Left ventricle myocardium inferior (tissue), 1 donor: Measurements from ENCODE around the gene NCAPG. TPM values are rescaled to one million over a fixed set of nuclear protein-coding genes. Genes with fewer than 3 reads are reported as not detected.

Experiments used
- DNase-seq: peaks from one replicate; pipeline ENCODE4 v3.0.0-alpha.2; 2020
- H3K27ac ChIP-seq: fragments of 200-600 bp; replicated peaks from 2 replicates; pipeline ENCODE4 v1.8.0; 2021
- H3K27me3 ChIP-seq: fragments of 200-600 bp; 2 replicates; pipeline ENCODE4 v1.8.0; 2021; ENCODE audit warnings: low read depth
- H3K36me3 ChIP-seq: fragments of 200-600 bp; 2 replicates; pipeline ENCODE4 v1.8.0; 2021
- H3K4me1 ChIP-seq: fragments of 200-600 bp; 2 replicates; pipeline ENCODE4 v1.8.0; 2021
- H3K4me3 ChIP-seq: fragments of 200-600 bp; 2 replicates; pipeline ENCODE4 v1.8.0; 2021; ENCODE audit warnings: mild to moderate bottlenecking, moderate library complexity
- H3K9me3 ChIP-seq: fragments of 200-600 bp; replicated peaks from 2 replicates; pipeline ENCODE4 v1.8.0; 2021
- CTCF ChIP-seq: fragments of 200-600 bp; IDR thresholded peaks from 2 replicates; pipeline ENCODE4 v1.8.0; 2021; ENCODE audit warnings: antibody characterized with exemption, mild to moderate bottlenecking, borderline replicate concordance
- intact Hi-C: fragments of 100-400 bp; cut with micrococcal nuclease; formaldehyde crosslinking; loops from one replicate; pipeline ENCODE4 v1.11.0; 2022
- total RNA-seq: library from RNA; stranded (reverse); fragmentation: NEBNext Ultra II Directional; extraction: Animal tissue kit (Norgen Biotek cat#: 25700); gene quantifications from one replicate; pipeline ENCODE4 v1.2.1, GENCODE V29; 2021
- donor health status: DM: no; HTN: yes; CAD: no; lungs with severe emphysema.

The NCAPG gene
- total RNA-seq, 1 donor from 2014 or later, result 0.38 TPM

GRCh38 chr4:17771284-17771908, 39.4 kb upstream of the NCAPG start:
- Histone ChIP-seq H3K4me3 (no peak overlapping the region), H3K27me3 (peaks cover 7% of the 10 kb centered on the region), H3K4me1 (no peaks in the 10 kb centered on the region), H3K27ac (no peak overlapping the region), H3K36me3 (no peaks in the 10 kb centered on the region), H3K9me3 (peaks cover 6% of the 10 kb centered on the region)
- DNase-seq, result no peak
- no peak for TF ChIP-seq CTCF
- intact Hi-C loops, result no loop called here

- no peaks in the 10 kb centered on the region for H3K4me1 ChIP-seq
- H3K4me3 ChIP-seq, result no peak overlapping the region
- DNase-seq, result no peak
- intact Hi-C loops, result no loop called here
- no peaks in the 10 kb centered on the region for H3K36me3 ChIP-seq
- H3K27ac ChIP-seq, result no peak overlapping the region
- H3K9me3 ChIP-seq, result no peaks in the 10 kb centered on the region
- TF ChIP-seq CTCF, result no peak
- H3K27me3 ChIP-seq, result peaks cover 4% of the 10 kb centered on the region
Measured at GRCh38 chr4:17773135-17773698, 37.6 kb upstream of the NCAPG start.

GRCh38 chr4:17778431-17778830, 32.3 kb upstream of the NCAPG start:
- DNase-seq, result no peak
- Histone ChIP-seq H3K4me3 (no peak overlapping the region), H3K27ac (no peak overlapping the region), H3K27me3 (peaks cover 43% of the 10 kb centered on the region), H3K9me3 (no peaks in the 10 kb centered on the region), H3K4me1 (peaks cover 21% of the 10 kb centered on the region), H3K36me3 (no peaks in the 10 kb centered on the region)
- TF ChIP-seq CTCF, result no peak
- intact Hi-C loops, result no loop called here

GRCh38 chr4:17780501-17781299, 30.1 kb upstream of the NCAPG start:
- DNase-seq, result no peak
- intact Hi-C loops, result no loop called here
- Histone ChIP-seq H3K9me3 (no peaks in the 10 kb centered on the region), H3K4me1 (peaks cover 21% of the 10 kb centered on the region), H3K36me3 (no peaks in the 10 kb centered on the region), H3K27ac (no peak overlapping the region), H3K4me3 (peak overlapping the region; percentile 65), H3K27me3 (peaks cover 43% of the 10 kb centered on the region)
- no peak for TF ChIP-seq CTCF

- Histone ChIP-seq H3K9me3 (no peaks in the 10 kb centered on the region), H3K27ac (no peak within 1 kb of the TSS), H3K36me3 (no peaks in the 10 kb centered on the region), H3K27me3 (peaks cover 43% of the 10 kb centered on the region), H3K4me3 (peak within 1 kb of the TSS; percentile 65), H3K4me1 (peaks cover 21% of the 10 kb centered on the region)
- intact Hi-C loops, result no loop called here
- no peak for DNase-seq
- TF ChIP-seq CTCF, result no peak
Measured at GRCh38 chr4:17781300-17782287, 29.2 kb upstream of the NCAPG start, which contains the start of gene FAM184B. Gene FAM184B, minus strand, starts transcription at chr4:17781621. Its CDS starts 322 bp downstream, at chr4:17781299.
